ENCODE measurements around the gene CYSRT1.
A peak's percentile ranks its signal among the peaks of the same experiment; 100 is the strongest.

The CYSRT1 gene

GRCh38 chr9:137221506-137222111 is 3.4 kb upstream of the CYSRT1 start:
- Histone ChIP-seq H3K27ac (peak overlapping the region in 8 of 21 experiments; percentile 5 to 62 (median 46)), H3K4me3 (peak overlapping the region; percentile 8 to 68 (median 17))

GRCh38 chr9:137222190-137223077 is 2.5 kb upstream of the CYSRT1 start, which contains the start of gene RNF208:
RNF208 (minus strand) TSS chr9:137222240; CDS start chr9:137221212, 1,028 bp downstream.
- peak within 1 kb of the TSS; percentile 51 to 69 (median 60) for H3K4me3 ChIP-seq
- H3K27ac ChIP-seq = peak within 1 kb of the TSS; percentile 19 to 97 (median 92)

- peak overlapping the region; percentile 51 to 69 (median 60) for H3K4me3 ChIP-seq
- H3K27ac ChIP-seq = peak overlapping the region; percentile 56 to 97 (median 92)
These were observed 1.6 kb upstream of the CYSRT1 start for GRCh38 chr9:137223078-137223970.

- peak overlapping the region in 4 of 7 experiments; percentile 11 to 22 (median 11) for H3K4me3 ChIP-seq
- peak overlapping the region in 18 of 21 experiments; percentile 4 to 95 (median 56) for H3K27ac ChIP-seq
These were observed 841 bp downstream of the CYSRT1 start for GRCh38 chr9:137225699-137226331.

GRCh38 chr9:137226338-137227053 is 1.5 kb downstream of the CYSRT1 start:
- no peak overlapping the region for H3K4me3 ChIP-seq

GRCh38 chr9:137227054-137227852 is 2.3 kb downstream of the CYSRT1 start, which contains the start of gene RNF224:
RNF224 (plus strand) TSS chr9:137227502; CDS start chr9:137228336, 834 bp downstream.
- peak within 1 kb of the TSS in 18 of 21 experiments; percentile 8 to 95 (median 52) for H3K27ac ChIP-seq
- H3K4me3 ChIP-seq = no peak within 1 kb of the TSS

More at GRCh38 chr9:137226338-137227053, 1.5 kb downstream of the CYSRT1 start:
- H3K27ac ChIP-seq = peak overlapping the region in 17 of 21 experiments; percentile 8 to 95 (median 51)

- no peak overlapping the region for H3K27ac ChIP-seq
- no peak overlapping the region for H3K4me3 ChIP-seq
These were observed 3.0 kb downstream of the CYSRT1 start for GRCh38 chr9:137227853-137228505.

GRCh38 chr9:137228506-137228967 is 3.6 kb downstream of the CYSRT1 start:
- Histone ChIP-seq H3K27ac (no peak overlapping the region), H3K4me3 (no peak overlapping the region)

- H3K4me3 ChIP-seq = no peak overlapping the region
- no peak overlapping the region for H3K27ac ChIP-seq
These were observed 4.3 kb downstream of the CYSRT1 start for GRCh38 chr9:137228968-137229896.

- Histone ChIP-seq H3K4me3 (no peak overlapping the region), H3K27ac (no peak overlapping the region)
These were observed 5.1 kb downstream of the CYSRT1 start for GRCh38 chr9:137229903-137230704.

GRCh38 chr9:137230705-137231371 is 5.9 kb downstream of the CYSRT1 start, which contains the start of gene SLC34A3:
SLC34A3 (plus strand) TSS chr9:137230901; CDS start chr9:137231703, 802 bp downstream.
- no peak within 1 kb of the TSS for H3K27ac ChIP-seq
- no peak within 1 kb of the TSS for H3K4me3 ChIP-seq

- no peak overlapping the region for H3K4me3 ChIP-seq
- H3K27ac ChIP-seq = no peak overlapping the region
These were observed 6.5 kb downstream of the CYSRT1 start for GRCh38 chr9:137231372-137232039.

GRCh38 chr9:137232101-137232500 is 7.1 kb downstream of the CYSRT1 start:
- no peak overlapping the region for H3K27ac ChIP-seq

GRCh38 chr9:137232510-137232909 is 7.5 kb downstream of the CYSRT1 start:
- no peak overlapping the region for H3K4me3 ChIP-seq

More at GRCh38 chr9:137232101-137232500, 7.1 kb downstream of the CYSRT1 start:
- H3K4me3 ChIP-seq = no peak overlapping the region

More at GRCh38 chr9:137232510-137232909, 7.5 kb downstream of the CYSRT1 start:
- no peak overlapping the region for H3K27ac ChIP-seq
